HG02759 (cell line): ENCODE results near the gene TBC1D8.

Source experiments
- ATAC-seq: cut with Tn5 transposase; IDR thresholded peaks from one replicate; pipeline ENCODE4 v1.9.1; 2021; ENCODE audit warnings: mild to moderate bottlenecking, moderate library complexity; ENCODE audit not compliant: unreplicated experiment

Gene TBC1D8

GRCh38 chr2:101037161-101037755, 113.9 kb downstream of the TBC1D8 start:
- no peak for ATAC-seq

- ATAC-seq = no peak
Measured at GRCh38 chr2:101036562-101036961, 114.6 kb downstream of the TBC1D8 start.

- ATAC-seq = no peak
Measured at GRCh38 chr2:101032084-101032776, 119.0 kb downstream of the TBC1D8 start.

- ATAC-seq = no peak
Measured at GRCh38 chr2:101030866-101031554, 120.2 kb downstream of the TBC1D8 start.

GRCh38 chr2:101027852-101028251, 123.3 kb downstream of the TBC1D8 start:
- ATAC-seq = no peak

- ATAC-seq = no peak
Measured at GRCh38 chr2:101026923-101027469, 124.2 kb downstream of the TBC1D8 start.

- no peak for ATAC-seq
Measured at GRCh38 chr2:101026253-101026701, 124.9 kb downstream of the TBC1D8 start.

- no peak for ATAC-seq
Measured at GRCh38 chr2:101025561-101025960, 125.6 kb downstream of the TBC1D8 start.

GRCh38 chr2:101023327-101024107, 127.7 kb downstream of the TBC1D8 start:
- ATAC-seq = no peak

DNA sequence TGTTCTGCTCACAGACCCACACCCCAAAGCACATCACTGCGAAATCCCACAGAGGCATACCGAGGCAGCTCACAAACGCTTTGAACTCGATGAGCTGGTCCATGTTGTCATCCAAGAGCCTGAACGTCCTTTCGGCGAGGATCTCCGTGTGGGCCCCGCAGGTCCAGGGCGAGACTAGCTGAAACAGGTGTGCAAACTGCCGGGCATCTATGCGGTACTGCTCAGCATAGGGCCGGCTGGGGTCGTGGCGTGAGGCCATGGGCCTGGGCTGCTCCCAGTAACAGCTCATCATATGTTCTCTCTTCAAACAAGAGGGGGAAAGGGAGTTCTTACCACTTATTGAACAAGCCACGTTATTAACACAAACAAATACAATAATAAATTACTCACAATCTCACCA, 129.0 kb downstream of the TBC1D8 start:
- no peak for ATAC-seq

DNA sequence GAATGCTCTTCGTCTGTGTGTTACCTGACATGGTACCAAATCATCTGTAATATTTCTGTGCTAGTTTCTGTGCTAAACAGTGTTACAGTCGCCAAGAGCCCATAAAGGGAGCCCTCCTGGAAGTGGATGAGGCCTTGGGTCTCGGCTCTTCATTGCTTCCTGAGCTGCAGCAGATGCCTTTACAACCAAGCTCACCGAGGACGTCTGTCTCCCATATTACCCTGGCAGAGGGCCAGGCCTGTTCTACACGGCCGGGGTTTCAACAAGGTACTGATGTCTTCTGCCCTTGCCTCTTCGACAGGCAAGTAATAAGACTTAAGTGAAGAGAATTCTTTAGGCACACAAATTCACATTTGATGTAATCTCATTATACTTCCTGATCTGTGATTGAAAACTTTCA, 132.2 kb downstream of the TBC1D8 start:
- no peak for ATAC-seq

DNA sequence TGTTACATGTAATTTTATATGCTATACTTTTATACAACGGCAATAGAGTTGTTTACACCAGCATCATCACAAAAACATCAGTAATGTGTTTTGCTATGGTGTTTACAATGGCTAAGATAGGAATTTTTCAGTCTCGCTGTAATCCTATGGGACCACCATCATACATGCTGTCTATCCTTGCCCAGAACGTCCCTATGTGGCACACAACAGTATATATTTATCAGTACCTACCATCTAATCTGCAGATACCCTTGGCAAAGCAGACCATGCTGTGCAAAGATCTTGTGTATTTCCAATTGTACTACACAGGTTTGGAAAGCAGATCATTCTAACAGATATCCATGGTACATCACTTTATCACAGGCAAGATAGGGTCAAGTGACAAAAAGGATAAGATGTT, 133.8 kb downstream of the TBC1D8 start:
- no peak for ATAC-seq

DNA sequence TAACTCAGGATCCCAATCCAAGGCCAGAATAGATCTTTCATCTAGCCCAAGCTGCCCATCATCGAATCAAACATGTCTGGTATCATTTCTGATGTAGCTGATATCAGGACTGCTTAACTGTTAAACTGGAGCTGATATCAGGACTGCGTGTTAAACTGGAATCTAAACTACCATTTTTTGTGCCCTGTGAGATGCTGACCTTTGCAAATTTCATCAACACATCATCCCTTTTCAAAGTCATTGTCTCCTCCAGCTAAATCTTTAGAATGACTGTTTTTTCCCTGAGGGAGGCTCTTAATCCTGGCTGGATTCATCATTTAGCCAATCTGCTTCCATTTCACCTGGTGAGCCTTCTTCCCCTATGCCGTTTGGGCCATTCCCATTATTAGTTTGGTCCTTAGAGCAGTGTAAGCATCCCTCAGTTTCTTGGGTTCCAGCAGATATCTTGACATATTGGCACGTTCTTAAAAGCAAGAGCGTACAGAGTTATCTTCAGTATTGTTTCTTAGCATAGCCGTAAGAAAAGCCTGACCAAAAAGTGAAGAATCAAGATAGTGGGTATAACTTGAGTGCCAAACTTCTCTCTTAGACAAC, 136.8 kb downstream of the TBC1D8 start:
- no peak for ATAC-seq

- no peak for ATAC-seq
Measured at GRCh38 chr2:101012706-101013181, 138.4 kb downstream of the TBC1D8 start.

DNA sequence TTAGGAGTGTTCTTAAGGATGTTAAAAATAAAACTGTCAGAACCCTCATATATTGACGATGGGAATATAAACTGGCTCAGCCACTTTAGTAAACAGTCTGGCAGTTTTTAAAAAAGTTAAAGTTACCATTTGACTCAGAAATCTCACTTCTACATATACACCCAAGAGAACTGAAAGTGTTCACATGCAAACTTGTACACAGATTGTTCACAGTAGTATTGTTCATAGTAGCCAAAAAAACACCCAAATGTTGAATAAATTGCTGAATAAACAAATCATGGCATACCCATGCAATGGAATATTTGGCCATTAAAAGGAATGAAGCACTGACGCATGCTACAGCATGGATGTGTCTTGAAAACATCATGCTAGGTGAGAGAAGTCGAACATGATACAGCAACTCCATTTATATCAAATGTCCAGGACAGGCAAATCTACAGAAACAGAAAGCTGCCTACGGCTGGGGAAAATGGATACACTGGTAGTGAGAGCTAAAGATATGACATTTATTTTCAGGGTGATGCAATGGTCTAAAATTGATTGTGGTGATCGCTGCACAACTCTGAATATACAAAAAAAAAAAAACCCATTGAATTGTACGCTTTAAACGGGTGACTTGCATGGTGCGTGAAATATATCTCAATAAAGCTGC, 139.0 kb downstream of the TBC1D8 start:
- ATAC-seq = peak; percentile 87

- no peak for ATAC-seq
Measured at GRCh38 chr2:101011152-101011551, 140.0 kb downstream of the TBC1D8 start.

GRCh38 chr2:101007415-101008345, 143.5 kb downstream of the TBC1D8 start:
- ATAC-seq = no peak

DNA sequence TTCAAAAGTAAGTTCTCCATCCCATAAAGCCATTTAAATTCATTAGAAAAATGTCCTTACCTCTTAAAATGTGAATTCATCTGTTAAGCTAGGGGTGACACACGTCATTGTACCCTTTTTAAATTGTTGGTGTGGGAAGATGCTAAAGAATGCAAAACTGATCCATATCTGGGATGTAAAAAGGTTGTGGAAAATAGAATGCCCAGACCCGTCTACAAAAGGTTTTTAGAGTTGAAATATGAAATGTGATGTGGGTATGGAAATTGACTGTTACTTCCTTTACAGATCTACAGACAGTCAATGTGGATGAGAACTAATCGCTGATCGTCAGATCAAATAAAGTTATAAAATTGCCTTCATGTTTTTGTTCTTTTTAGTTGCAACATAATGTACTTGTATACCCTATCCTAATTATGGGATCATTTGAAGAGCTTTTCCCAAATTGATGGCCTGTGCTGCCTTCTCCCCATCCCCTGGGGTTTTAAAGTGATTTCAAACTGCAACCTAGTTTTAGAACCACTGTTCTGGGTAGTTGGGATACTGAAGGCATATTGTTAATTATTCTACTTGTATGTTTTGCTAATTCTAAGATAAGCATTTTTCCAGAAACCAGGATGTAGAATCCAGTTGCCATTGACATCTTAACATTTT, 145.0 kb downstream of the TBC1D8 start:
- ATAC-seq = no peak
